A673 (cell line): ENCODE results near the gene NCCRP1.

Experiments used
- EZH2 ChIP-seq: fragments of 200-600 bp; sonication (generic); IDR thresholded peaks from 2 replicates; pipeline ENCODE4 v1.6.1; 2017; ENCODE audit warnings: borderline replicate concordance, low read depth, mild to moderate bottlenecking, mixed read lengths, antibody characterized with exemption, low read length; ENCODE audit not compliant: poor library complexity, severe bottlenecking
- TF ChIP-seq, protein P1 (sequence below): fragments of 300-800, 200-600 bp; sonication (generic); conservative IDR thresholded peaks from 2 replicates; pipeline ENCODE4 v1.5.1; 2017; ENCODE audit warnings: low read depth, mild to moderate bottlenecking, antibody characterized with exemption, low read length, moderate library complexity, mixed read lengths

GRCh38 chr19:39158646-39159260 lies 38.0 kb upstream of the NCCRP1 start:
- TF ChIP-seq, protein P1, sequence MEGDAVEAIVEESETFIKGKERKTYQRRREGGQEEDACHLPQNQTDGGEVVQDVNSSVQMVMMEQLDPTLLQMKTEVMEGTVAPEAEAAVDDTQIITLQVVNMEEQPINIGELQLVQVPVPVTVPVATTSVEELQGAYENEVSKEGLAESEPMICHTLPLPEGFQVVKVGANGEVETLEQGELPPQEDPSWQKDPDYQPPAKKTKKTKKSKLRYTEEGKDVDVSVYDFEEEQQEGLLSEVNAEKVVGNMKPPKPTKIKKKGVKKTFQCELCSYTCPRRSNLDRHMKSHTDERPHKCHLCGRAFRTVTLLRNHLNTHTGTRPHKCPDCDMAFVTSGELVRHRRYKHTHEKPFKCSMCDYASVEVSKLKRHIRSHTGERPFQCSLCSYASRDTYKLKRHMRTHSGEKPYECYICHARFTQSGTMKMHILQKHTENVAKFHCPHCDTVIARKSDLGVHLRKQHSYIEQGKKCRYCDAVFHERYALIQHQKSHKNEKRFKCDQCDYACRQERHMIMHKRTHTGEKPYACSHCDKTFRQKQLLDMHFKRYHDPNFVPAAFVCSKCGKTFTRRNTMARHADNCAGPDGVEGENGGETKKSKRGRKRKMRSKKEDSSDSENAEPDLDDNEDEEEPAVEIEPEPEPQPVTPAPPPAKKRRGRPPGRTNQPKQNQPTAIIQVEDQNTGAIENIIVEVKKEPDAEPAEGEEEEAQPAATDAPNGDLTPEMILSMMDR, result no peak
- no peak for TF ChIP-seq EZH2
